GM19240 (cell line): Measurements from ENCODE around the gene SERPINI1.

ENCODE experiments used
- DNase-seq: peaks from one replicate; pipeline ENCODE4 v3.0.0; 2011; ENCODE audit warnings: low spot score; ENCODE audit not compliant: insufficient read length

Gene SERPINI1

GRCh38 chr3:167844528-167844927, 109.0 kb downstream of the SERPINI1 start:
- no peak for DNase-seq

- DNase-seq: no peak
These were observed 115.7 kb downstream of the SERPINI1 start for GRCh38 chr3:167851171-167851570.

- DNase-seq: no peak
These were observed 116.2 kb downstream of the SERPINI1 start for GRCh38 chr3:167851749-167852148.

DNA sequence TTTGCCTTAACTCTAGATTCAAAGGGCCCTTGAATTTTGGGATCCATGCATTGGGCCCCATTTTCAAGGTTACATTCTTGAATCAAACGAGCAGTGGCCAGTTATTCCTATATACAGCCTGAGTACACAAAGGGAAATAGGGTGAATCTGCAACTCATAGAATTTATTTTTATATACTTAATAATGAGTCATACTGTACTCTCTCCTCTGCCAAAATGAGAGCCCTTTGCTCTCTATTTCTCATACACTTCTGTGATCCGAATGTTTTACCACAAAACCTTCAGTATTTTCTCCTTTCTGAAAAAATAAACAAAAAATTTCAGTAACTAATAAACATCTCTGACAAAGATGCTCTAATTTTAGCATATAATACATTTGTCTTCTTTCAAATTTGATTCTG, 116.7 kb downstream of the SERPINI1 start:
- no peak for DNase-seq

DNA sequence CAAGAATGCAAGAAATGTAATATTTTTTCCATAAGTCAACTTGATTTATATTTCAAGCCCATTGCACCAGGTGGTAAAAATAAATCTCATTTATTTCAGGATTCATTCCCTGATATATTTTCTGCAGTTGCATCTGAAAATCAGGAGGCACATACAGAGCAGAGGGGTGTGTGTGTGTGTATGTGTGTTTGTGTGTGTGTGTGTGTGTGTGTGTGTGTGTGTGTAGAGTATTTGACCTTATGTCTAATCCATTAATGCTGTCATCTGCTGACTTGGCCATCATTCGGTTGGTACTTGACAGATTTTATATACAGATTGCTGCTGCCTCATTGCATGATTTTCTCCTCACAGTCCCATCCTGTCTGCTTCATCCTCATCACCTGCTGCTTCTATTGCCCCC, 118.5 kb downstream of the SERPINI1 start:
- DNase-seq: no peak

DNA sequence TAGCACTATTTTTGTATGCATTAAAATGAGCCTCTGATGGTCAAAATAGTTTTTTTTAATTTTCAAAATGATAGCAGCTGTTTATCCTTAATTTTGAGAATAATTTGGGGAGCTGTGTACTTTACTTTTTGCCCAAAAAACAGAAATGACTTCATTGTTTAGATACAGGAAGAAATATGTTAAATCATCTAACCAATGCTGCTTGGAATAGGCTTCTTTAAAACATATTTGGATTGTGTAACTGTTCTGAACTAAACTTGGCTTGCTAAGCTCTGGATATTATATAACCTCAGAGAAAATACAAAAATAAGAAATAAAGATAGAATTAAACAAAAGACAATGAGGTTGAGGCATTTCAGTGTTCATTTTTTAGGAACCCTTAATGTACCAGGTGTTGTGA, 119.3 kb downstream of the SERPINI1 start:
- no peak for DNase-seq

- DNase-seq: no peak
These were observed 119.8 kb downstream of the SERPINI1 start for GRCh38 chr3:167855306-167855705.

GRCh38 chr3:167858865-167859264, 123.3 kb downstream of the SERPINI1 start:
- DNase-seq: no peak

GRCh38 chr3:167859610-167860009, 124.1 kb downstream of the SERPINI1 start:
- DNase-seq: no peak

- no peak for DNase-seq
These were observed 126.1 kb downstream of the SERPINI1 start for GRCh38 chr3:167861649-167862048.

DNA sequence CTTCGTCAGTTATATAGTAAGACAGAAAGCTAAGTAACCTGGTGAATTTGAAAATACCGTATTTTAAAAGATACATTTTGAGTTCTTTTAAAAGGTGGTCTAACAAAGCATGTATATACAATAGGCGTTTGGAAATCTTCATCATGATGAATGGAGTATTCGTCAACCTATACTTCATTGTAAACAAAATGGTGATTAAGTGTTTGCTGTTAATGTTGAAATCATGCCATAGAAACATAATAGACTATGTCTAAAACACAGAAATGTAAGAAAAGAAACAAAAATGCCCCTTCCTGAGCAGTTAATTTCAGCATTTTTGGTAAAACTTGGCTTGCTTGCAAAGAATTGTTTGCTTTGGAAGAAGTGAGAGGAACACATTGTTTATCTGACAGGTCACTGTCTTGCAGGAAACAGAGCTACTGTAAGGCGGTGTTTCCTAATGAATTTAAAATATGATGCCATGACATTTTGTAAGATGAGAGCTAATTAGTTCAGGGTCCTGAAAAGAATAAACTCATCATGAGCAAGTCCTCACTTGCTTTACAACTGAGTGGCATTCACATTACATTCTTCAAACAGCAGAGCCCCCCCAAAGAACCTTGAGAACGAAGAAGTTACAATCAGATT, 126.7 kb downstream of the SERPINI1 start:
- DNase-seq: no peak

- DNase-seq: no peak
These were observed 128.5 kb downstream of the SERPINI1 start for GRCh38 chr3:167863811-167864551.

DNA sequence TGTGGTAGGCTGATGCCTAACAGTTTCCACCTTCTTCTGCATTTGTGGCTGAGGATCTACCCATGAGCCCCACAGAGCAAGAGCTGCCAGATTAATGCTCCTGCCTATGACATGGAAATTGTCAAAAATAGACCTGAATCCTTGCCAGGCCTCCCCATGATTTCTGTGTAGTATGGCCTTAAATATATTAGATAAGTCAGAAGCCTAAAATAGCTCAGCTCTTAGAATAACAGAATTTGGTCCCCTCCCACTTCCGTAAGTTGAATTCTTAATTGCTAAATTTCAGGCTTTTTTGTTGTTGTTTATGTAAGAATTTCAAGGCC, 129.0 kb downstream of the SERPINI1 start:
- DNase-seq: no peak

- DNase-seq: no peak
These were observed 130.8 kb downstream of the SERPINI1 start for GRCh38 chr3:167866331-167866730.

- DNase-seq: no peak
These were observed 132.5 kb downstream of the SERPINI1 start for GRCh38 chr3:167867981-167868380.

DNA sequence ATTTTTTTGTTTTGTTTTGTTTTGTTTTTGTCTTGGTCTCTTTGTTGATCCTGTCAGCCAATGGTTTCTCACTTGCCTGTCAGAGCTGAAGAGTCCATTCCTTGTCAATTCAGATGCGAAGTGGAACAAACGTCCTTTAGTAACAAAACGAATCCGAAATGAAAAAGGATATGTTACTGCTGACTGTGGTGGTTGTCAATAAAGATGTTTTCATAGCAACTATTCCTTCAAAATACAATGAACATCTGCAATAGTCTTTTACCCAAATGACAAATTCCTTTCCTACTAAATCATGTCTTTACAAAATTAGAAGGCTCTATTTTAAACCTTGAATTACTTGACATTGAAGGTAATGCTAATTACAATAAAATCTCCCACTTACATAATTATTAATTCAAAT, 134.7 kb downstream of the SERPINI1 start:
- DNase-seq: no peak

GRCh38 chr3:167870759-167871158, 135.2 kb downstream of the SERPINI1 start:
- no peak for DNase-seq

DNA sequence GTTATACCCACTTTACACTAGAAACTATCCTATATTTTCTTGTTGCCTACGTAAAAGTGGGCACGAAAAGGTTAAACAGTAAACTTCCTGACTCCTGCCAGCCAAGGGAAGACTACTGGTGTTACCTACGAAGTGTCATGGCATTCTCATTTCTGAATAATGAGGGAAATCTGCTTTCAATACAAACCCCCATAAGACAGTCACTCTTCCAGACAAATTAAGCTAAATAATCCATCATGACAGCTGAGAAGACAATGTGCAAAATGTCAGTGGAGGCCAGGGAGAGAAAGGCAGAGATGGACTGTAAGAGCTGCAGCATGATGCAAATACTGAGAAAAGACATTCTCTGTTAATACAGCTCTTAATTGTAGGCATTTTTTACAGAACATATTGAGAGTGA, 136.5 kb downstream of the SERPINI1 start:
- no peak for DNase-seq

DNA sequence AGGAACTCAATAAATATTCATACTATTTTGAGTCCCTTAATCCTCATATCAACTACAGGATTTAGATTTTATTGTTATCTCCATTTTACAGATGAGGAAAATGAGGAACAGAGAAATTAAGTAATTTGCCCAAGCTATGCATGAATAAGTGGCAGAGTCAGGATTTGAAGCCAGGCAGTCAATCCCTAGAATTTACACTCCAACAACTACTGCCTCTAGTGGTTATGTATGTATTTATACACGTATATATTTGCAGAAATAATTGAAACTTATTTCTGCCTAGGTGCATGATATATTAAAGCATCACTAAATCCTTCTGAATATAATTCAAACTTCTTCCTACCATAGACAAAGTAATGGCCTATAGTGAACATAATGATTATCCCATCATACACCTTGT, 137.4 kb downstream of the SERPINI1 start:
- no peak for DNase-seq

DNA sequence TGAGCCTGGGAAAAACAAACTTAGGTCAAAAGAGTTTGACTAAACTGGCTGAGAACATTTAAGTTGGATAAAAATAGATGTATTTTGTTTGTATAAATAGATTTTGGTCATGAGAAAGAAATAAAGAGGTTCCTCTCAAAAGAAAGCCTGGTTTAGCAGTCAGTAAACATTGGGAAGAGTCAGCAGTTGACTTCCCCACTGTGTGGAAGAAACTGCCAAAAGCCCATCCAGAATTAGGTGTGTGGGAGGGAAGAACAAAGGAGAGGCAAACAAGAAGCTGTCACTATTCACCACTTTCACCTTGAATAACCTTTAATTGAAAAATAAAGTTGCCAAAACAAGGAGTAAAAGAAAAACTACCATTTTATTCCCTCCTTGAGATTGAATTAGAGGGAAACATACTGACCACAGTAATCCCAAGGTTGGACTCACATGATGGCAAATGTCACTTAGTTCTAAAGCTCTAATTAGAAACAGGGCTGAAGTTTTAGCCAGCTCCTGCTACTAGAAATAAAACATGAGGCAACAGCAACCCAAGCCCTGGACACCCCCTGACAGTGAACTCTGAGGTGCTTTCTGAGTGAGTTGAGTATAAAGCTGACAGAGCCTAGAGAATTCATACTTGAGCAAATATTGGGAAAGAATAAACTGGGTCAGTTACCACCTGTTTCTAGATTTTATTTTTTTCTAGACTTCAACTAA, 139.3 kb downstream of the SERPINI1 start:
- DNase-seq: no peak
